ENCODE measurements around the gene RHOF.

GRCh38 chr12:121817648-121818043 lies 24.2 kb upstream of the RHOF start:
- no peak for TF ChIP-seq RAD21 (IDR thresholded peaks at IDR 0.05; ENCODE audit: low read length)
- no peak for TF ChIP-seq SMC3 (IDR thresholded peaks at IDR 0.05; ENCODE audit: low read depth, low read length)
- TF ChIP-seq ZBTB33 (IDR thresholded peaks at IDR 0.05; ENCODE audit: borderline replicate concordance, low read depth), result no peak
- TF ChIP-seq POLR2AphosphoS5 (IDR thresholded peaks at IDR 0.05; ENCODE audit: low read depth, low read length), result no peak
- TF ChIP-seq JUND (IDR thresholded peaks at IDR 0.05), result no peak
- TF ChIP-seq EP300 (IDR thresholded peaks at IDR 0.05; ENCODE audit: borderline replicate concordance in 1 of 2, low read depth in 1 of 2, low read length in 1 of 2), result no peak
- no peak for TF ChIP-seq REST (IDR thresholded peaks at IDR 0.05; ENCODE audit: low read depth, low read length)
- TF ChIP-seq GATA2 (CRISPR knock-in tag; IDR thresholded peaks at IDR 0.05), result no peak
- no peak for TF ChIP-seq PBX3 (IDR thresholded peaks at IDR 0.05)
- TF ChIP-seq TEAD4 (IDR thresholded peaks at IDR 0.05; ENCODE audit: borderline replicate concordance, insufficient read depth), result no peak
- no peak for TF ChIP-seq CTCF (IDR thresholded peaks at IDR 0.05)

Measured in SK-N-SH (cell line).